ENCODE measurements around the gene MRPL39.

GRCh38 chr21:25560891-25561290, 46.4 kb downstream of the MRPL39 start:
- no peak for TF ChIP-seq CTCF (IDR thresholded peaks at IDR 0.05)
- no peak for TF ChIP-seq ZFX (IDR thresholded peaks at IDR 0.05; ENCODE audit: borderline replicate concordance)
